Endothelial cell (in vitro differentiated cells): ENCODE results near the gene RAE1. TPM values are rescaled to one million over a fixed set of nuclear protein-coding genes. Genes with fewer than 3 reads are reported as not detected.

Source experiments
- DNase-seq: peaks from one replicate; pipeline ENCODE4 v3.0.0; 2021; ENCODE audit warnings: low spot score
- H3K27ac Mint-ChIP-seq: one replicate; pipeline ENCODE4 v1.8.0; 2021; ENCODE audit warnings: mixed read lengths, inconsistent platforms; ENCODE audit not compliant: unreplicated experiment
- H3K27me3 Mint-ChIP-seq: one replicate; pipeline ENCODE4 v1.8.0; 2021; ENCODE audit warnings: mild to moderate bottlenecking, moderate library complexity, mixed read lengths, inconsistent platforms; ENCODE audit not compliant: unreplicated experiment
- H3K36me3 Mint-ChIP-seq: one replicate; pipeline ENCODE4 v1.8.0; 2021; ENCODE audit warnings: mild to moderate bottlenecking, low read depth, mixed read lengths, inconsistent platforms; ENCODE audit not compliant: unreplicated experiment
- H3K4me1 Mint-ChIP-seq: one replicate; pipeline ENCODE4 v1.8.0; 2021; ENCODE audit warnings: mild to moderate bottlenecking, mixed read lengths, inconsistent platforms; ENCODE audit not compliant: unreplicated experiment
- H3K4me3 Mint-ChIP-seq: one replicate; pipeline ENCODE4 v1.8.0; 2021; ENCODE audit warnings: mild to moderate bottlenecking, mixed read lengths, inconsistent platforms; ENCODE audit not compliant: unreplicated experiment
- H3K9me3 Mint-ChIP-seq: one replicate; pipeline ENCODE4 v1.8.0; 2021; ENCODE audit warnings: mixed read lengths, inconsistent platforms; ENCODE audit not compliant: unreplicated experiment
- total RNA-seq: library from RNA; stranded (reverse); fragmentation: NEBNext Ultra II Directional; extraction: Animal tissue kit (Norgen Biotek cat#: 25700); gene quantifications from one replicate; pipeline ENCODE4 v1.2.1, GENCODE V29; 2021; ENCODE audit not compliant: unreplicated experiment
- TF ChIP-seq, protein P1 (sequence below): fragments of 200-600 bp; sonication (generic); IDR thresholded peaks from one replicate; pipeline ENCODE4 v1.5.0; 2021; ENCODE audit warnings: antibody characterized with exemption; ENCODE audit not compliant: unreplicated experiment

The RAE1 gene
- total RNA-seq, 1 donor from 2014 or later, result 32.1 TPM

DNA sequence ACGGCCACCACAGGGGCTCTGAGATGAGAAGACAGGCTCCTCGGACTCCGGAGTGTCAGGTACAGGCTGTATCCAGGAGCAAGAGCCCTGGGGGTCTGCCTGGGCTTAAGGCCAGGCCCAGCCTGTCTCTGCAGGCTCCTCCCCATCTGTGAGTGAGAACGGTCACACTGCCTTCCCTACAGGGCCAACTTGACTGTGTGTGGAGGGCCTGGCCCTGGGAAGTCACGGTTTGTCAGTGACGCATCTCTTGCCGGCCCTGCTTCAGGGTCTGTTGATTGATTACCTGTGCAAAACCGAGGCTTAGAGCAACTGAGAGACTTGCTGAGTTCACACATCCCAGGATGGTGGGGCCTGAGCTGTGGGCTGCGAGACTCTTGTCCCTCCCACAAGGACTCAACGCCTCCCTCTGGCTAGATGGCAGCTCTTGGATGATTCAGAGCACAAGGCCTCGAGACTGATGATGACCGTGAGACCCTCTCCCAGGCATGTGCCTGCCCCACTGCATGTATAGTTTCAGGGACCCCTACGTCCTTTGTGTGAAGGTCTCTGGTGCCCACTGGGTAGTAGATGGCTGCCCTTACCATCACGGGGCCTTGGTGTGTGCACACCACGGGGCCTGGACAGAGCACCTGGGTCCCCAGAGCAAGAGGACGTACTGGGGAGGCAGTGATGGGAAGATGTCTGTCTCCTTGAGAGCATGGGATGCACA, 46.1 kb downstream of the RAE1 start:
- no peak for DNase-seq
- peaks cover 20% of the 10 kb centered on the region for H3K4me1 Mint-ChIP-seq
- H3K27ac Mint-ChIP-seq, result no peak overlapping the region
- H3K9me3 Mint-ChIP-seq, result no peaks in the 10 kb centered on the region
- H3K27me3 Mint-ChIP-seq, result peaks cover 10% of the 10 kb centered on the region
- peaks cover 27% of the 10 kb centered on the region for H3K36me3 Mint-ChIP-seq
- H3K4me3 Mint-ChIP-seq, result no peak overlapping the region
- TF ChIP-seq, protein P1, sequence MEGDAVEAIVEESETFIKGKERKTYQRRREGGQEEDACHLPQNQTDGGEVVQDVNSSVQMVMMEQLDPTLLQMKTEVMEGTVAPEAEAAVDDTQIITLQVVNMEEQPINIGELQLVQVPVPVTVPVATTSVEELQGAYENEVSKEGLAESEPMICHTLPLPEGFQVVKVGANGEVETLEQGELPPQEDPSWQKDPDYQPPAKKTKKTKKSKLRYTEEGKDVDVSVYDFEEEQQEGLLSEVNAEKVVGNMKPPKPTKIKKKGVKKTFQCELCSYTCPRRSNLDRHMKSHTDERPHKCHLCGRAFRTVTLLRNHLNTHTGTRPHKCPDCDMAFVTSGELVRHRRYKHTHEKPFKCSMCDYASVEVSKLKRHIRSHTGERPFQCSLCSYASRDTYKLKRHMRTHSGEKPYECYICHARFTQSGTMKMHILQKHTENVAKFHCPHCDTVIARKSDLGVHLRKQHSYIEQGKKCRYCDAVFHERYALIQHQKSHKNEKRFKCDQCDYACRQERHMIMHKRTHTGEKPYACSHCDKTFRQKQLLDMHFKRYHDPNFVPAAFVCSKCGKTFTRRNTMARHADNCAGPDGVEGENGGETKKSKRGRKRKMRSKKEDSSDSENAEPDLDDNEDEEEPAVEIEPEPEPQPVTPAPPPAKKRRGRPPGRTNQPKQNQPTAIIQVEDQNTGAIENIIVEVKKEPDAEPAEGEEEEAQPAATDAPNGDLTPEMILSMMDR, result no peak

- DNase-seq, result no peak
- Mint-ChIP-seq H3K9me3 (no peaks in the 10 kb centered on the region), H3K27ac (peak overlapping the region; percentile 61), H3K4me3 (peak overlapping the region; percentile 62), H3K27me3 (peaks cover 10% of the 10 kb centered on the region), H3K4me1 (peaks cover 18% of the 10 kb centered on the region), H3K36me3 (peaks cover 27% of the 10 kb centered on the region)
- TF ChIP-seq, protein P1, result no peak
Measured at GRCh38 chr20:57397693-57398108, 46.6 kb downstream of the RAE1 start.

DNA sequence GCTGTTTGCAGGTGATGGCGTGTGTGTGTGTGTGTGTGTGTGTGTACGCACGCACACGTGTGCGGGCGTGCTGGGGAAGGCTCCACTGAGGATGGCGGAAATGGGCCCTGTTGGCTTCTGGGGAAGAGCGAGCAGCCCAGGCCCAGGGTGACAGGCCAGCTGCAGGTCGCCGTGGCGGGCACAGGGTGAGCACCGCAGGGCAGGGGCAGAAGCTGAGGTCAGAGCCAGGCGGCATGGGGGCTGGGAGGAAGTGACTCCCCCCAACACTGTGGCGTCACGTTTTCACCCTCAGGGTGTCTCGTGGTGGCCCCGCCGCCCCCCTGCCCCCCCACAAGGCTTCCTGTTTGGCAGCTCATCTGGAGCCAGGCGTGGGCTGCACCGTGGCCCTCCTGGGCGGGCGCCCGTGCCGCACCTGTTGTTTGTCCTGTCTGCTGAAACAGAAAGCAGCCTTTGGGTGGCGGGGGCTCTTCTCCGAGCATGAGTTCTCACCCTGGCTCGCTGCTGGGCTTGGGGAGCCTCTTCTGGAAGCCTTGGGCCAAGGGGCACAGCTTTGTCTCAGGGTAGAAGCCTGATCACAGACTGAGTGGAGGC, 47.3 kb downstream of the RAE1 start:
- TF ChIP-seq, protein P1, result no peak
- Mint-ChIP-seq H3K4me1 (peaks cover 14% of the 10 kb centered on the region), H3K4me3 (no peak overlapping the region), H3K9me3 (no peaks in the 10 kb centered on the region), H3K36me3 (peaks cover 27% of the 10 kb centered on the region), H3K27me3 (peaks cover 9% of the 10 kb centered on the region), H3K27ac (no peak overlapping the region)
- no peak for DNase-seq

GRCh38 chr20:57398901-57399535, 48.0 kb downstream of the RAE1 start:
- Mint-ChIP-seq H3K4me3 (no peak overlapping the region), H3K27me3 (peaks cover 8% of the 10 kb centered on the region), H3K4me1 (peaks cover 7% of the 10 kb centered on the region), H3K36me3 (peaks cover 21% of the 10 kb centered on the region), H3K27ac (no peak overlapping the region), H3K9me3 (no peaks in the 10 kb centered on the region)
- no peak for DNase-seq
- TF ChIP-seq, protein P1, result no peak

- TF ChIP-seq, protein P1, result no peak
- peaks cover 8% of the 10 kb centered on the region for H3K27me3 Mint-ChIP-seq
- H3K27ac Mint-ChIP-seq, result no peak overlapping the region
- peaks cover 7% of the 10 kb centered on the region for H3K4me1 Mint-ChIP-seq
- H3K9me3 Mint-ChIP-seq, result no peaks in the 10 kb centered on the region
- no peak for DNase-seq
- no peak overlapping the region for H3K4me3 Mint-ChIP-seq
- peaks cover 21% of the 10 kb centered on the region for H3K36me3 Mint-ChIP-seq
Measured at GRCh38 chr20:57399587-57400155, 48.6 kb downstream of the RAE1 start.
